RCC 7860 (cell line): ENCODE results near the gene MAPRE2.
A peak's percentile ranks its signal among the peaks of the same experiment; 100 is the strongest.
"Not testable (repeated sequence)": the region's sequence is repeated elsewhere in the genome, so short reads cannot be mapped to it uniquely, and the experiment has no call there.

Experiments
- DNase-seq: peaks from one replicate; pipeline ENCODE4 v3.0.0-alpha.2; 2015; ENCODE audit warnings: low spot score
- FAIRE-seq: peaks from 2 replicates; lab custom pipeline; 2012; peaks lifted over from hg19 to GRCh38; lab: Jason Lieb, UNC

MAPRE2 gene

GRCh38 chr18:35142275-35142615, 101.0 kb downstream of the MAPRE2 start:
- DNase-seq (no peak), FAIRE-seq (no peak)

DNA sequence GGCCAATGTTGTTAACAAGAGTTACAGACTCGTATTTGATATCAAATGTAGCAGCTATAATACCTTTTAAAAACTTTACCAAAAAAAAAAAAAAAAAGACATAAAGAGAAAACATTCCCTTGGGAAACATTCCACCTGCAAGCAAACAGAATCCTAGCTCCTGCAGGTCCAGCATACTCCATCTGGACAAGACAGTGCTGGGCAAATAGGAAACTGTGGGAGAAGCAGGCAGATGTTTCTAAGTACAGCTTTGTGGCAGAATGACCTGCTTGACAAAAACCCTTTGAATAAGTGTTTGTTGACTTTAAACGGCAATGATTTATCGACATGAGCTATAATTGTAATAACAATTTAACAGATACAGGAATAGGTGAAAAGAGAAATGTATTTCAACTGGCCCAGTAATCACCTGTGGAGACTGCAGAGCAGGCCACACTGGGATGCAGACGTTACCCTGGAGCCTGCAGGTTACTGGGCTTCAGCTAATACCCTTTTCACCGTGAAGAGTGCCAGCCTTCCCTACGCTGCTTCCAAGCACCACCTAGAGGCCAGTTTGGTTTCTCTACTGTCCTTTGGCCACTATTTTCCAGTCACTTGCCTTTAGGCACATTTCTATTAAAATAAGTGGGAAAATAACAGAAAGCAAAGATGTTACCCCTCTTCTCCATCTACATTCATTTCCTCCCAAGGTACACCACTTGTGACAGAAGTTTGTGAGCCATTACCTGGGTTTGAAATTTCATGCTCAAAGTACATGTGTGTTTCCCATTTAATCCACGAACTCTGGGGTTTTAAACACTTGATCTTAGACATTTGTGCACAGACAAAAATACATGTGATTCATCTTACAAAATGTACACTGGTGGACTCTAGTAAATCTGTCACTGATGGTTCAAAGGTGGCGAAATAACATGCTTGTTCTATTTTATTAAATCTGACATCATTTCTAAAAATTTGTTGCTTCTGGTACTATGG, 102.7 kb downstream of the MAPRE2 start:
- DNase-seq (peak; percentile 17), FAIRE-seq (no peak)

GRCh38 chr18:35144698-35145097, 103.5 kb downstream of the MAPRE2 start:
- FAIRE-seq = no peak
- DNase-seq = no peak

- not testable (repeated sequence) for DNase-seq, FAIRE-seq
These were observed 109.0 kb downstream of the MAPRE2 start for GRCh38 chr18:35150195-35150594.

DNA sequence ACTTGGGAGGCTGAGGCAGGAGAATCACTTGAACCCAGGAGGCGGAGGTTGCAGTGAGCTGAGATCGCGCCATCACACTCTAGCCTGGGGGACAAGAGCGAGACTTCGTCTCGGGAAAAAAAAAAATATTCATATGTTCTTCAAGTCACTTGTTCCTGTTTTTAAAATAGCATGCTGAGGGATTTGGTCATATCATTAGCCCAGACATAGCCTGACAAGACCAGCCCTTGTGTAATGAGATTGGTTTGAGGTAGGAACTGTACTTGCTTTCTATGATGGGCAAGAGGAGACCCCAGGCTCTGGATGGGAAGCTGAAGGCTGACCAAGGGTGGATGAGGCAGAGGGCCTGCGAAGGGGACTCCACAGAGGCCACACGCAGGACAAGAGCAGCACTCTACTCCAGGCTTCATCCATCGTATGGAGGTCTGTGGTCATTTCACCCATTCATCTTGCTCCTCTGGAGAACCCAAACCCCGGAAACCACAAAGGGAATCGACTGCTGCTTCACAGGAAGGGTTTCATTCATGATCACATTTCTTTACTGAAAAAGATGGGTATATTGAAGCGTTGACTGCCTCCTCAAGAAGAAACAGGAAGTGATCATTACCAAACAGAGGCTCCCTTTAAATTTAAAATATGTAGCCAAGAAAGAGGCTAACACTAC, 112.5 kb downstream of the MAPRE2 start:
- FAIRE-seq (no peak), DNase-seq (no peak)

GRCh38 chr18:35155398-35156117, 114.3 kb downstream of the MAPRE2 start:
- FAIRE-seq = no peak
- DNase-seq = no peak

DNA sequence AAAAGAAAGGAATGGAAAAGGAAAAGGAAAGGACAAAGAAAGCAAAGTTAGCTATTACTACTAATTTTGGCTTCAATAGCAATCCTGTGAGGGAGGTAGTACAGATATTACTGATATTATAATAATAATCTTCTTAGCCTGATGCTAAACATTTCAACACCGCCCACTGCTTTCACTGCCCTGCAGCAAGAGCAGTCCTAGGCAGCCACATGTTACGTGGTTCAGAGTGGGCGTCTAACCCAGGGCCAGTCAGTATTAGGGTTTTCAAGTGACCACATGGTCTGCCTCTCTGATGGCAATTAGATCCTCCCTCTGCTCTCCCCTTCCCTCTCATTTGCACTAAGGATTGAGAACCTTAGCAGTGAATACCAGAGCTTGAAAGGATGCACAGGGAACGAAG, 116.0 kb downstream of the MAPRE2 start:
- no peak for FAIRE-seq
- no peak for DNase-seq

DNA sequence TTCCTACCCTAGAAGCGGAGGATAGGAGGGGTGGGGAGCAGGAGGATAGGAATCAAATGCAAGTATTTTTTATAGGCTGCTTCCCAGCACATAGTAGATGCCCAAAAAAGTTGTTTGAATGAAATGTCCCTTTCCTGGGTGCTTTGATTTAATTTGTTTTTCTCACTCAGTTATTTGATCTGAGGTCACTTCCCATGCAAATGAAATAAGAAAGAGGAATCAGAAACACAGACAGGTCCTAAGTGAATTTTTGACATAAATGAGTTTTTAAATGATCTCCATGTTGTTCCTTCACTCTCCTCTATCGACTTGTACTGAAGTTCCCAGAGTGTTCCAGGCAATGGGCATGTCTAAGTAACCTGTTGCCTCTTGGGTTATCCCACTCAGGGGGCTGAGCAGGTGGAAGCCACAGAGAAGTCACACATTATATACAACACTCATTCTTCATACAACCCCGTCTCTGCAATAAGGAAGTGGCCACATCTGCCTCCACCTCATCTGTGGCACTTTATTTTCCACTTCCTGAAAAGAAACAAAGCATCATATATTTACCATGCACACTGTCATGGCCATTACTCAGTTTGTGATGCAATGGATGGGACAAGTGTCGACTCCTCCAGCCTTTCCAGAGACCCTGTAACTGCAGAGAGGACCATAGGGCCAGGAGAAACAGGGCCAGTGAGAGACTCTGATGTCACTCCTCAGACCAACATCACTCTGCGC, 117.7 kb downstream of the MAPRE2 start:
- no peak for DNase-seq
- no peak for FAIRE-seq

GRCh38 chr18:35159782-35160181, 118.6 kb downstream of the MAPRE2 start:
- FAIRE-seq = no peak
- DNase-seq = no peak

GRCh38 chr18:35161485-35161884, 120.3 kb downstream of the MAPRE2 start:
- FAIRE-seq = no peak
- DNase-seq = no peak

DNA sequence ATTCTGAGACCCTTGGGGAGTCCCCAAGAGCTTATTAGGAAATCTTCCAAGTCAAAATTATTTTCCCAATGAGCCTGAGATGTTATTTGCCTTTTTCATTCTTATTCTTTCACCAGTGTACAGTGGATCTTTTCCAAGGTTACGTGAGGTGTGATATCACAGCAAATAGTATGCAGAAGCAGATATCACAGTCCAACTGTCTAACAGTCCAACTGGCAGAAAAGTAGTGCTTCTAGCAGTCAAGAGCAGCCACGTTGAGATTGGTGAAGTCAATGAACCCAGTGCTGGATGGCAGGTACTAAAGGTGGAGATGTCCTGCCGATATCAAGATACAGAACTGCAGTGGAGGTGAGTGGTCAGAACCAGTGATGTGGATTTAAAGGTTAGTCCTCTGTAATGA, 120.7 kb downstream of the MAPRE2 start:
- FAIRE-seq (no peak), DNase-seq (no peak)

GRCh38 chr18:35163014-35163539, 121.9 kb downstream of the MAPRE2 start:
- no peak for DNase-seq
- no peak for FAIRE-seq

- FAIRE-seq = no peak
- no peak for DNase-seq
These were observed 122.5 kb downstream of the MAPRE2 start for GRCh38 chr18:35163721-35164120.

DNA sequence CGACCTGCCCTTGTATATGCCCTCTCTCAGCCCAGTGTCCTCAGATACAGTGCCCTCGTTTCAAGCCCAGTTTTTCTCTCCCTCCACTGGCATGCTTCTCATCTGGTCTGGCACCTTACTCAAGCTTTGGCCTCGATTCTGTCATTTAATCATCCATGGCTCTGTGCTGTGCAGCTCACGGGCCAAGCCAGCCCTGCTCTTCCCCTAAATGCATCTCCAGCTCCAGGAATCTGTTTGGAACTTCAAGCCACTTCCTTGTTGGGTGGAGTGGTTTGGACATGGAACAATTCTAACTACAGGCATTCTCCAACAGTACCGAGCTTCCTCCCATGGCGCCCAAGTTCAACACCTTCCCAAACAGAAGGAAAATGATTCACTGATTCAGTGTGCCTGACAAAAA, 122.9 kb downstream of the MAPRE2 start:
- DNase-seq (no peak), FAIRE-seq (no peak)

- DNase-seq = no peak
- FAIRE-seq = no peak
These were observed 126.1 kb downstream of the MAPRE2 start for GRCh38 chr18:35167332-35167731.

DNA sequence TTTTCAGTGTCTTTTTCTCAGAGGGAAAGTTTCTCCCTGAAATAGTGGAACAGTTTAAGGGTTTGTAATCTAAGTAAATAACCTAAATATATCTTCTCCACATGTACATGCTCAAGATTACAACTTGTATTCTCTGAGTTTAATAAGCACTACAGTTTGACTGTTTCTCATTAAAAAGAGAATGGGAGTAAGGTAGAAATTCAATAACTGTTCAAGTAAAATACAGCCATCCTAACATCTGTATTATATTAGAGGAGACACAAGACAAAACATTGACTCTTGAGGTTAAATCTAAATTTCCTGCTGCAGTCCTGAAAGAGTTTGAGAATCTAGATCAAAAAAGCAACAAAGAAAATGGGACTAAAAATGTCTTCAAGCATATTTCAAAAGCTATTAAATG, 126.6 kb downstream of the MAPRE2 start:
- no peak for FAIRE-seq
- no peak for DNase-seq

- FAIRE-seq, DNase-seq: not testable (repeated sequence)
These were observed 129.1 kb downstream of the MAPRE2 start for GRCh38 chr18:35170323-35170722.

GRCh38 chr18:35171315-35171987, 130.2 kb downstream of the MAPRE2 start:
- FAIRE-seq (no peak), DNase-seq (no peak)

- FAIRE-seq (no peak), DNase-seq (no peak)
These were observed 130.8 kb downstream of the MAPRE2 start for GRCh38 chr18:35172009-35172408.

DNA sequence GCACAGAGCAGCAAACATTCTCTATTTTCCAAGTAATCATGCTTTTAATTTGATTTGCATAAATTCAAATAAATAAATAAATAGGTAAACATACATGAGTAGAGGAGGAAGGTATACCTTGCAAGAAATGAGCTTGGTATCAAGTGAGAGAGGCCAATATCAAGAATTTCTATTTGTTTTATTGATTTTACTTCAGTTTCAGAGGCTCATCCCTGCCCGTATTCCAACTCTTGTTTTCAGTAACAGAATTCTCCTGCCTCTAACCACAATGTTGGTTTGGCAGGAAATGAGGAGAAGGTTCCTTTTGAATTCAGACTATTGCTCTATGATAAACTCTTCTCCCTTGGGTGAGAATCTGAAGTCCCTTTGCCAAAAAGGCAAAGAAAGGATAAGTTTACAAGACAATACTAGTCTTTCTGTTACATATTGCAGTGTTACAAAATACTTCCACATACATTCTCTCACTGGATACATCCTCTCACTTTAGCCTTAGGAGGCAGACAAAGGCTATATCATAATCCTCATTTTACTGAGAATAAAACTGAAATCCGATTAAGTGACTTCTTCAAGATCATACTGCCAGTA, 131.3 kb downstream of the MAPRE2 start:
- DNase-seq = no peak
- FAIRE-seq = no peak
